PC-3 (cell line): ENCODE results near the gene MALL. TPM values are rescaled to one million over a fixed set of nuclear protein-coding genes. Genes with fewer than 3 reads are reported as not detected.

Experiments used
- ATAC-seq: fragments of 200-7000 bp; cut with Tn5 transposase; 2 replicates; pipeline ENCODE4 v1.9.1; 2020; ENCODE audit warnings: mild to moderate bottlenecking, moderate library complexity
- BruUV-seq: library from RNA; stranded (reverse); fragments of 400-500 nt; replicated peaks from 2 replicates; lab custom pipeline; 2021; lab: Mats Ljungman, UMichigan
- CTCF ChIA-PET: fragments of 300-600 bp; sonication (Branson Sonifier 250); formaldehyde crosslinking; loops from one replicate; lab custom pipeline; 2022; ENCODE audit warnings: antibody characterized with exemption; lab: Charles Lee
- POLR2A ChIA-PET: fragments of 300-600 bp; sonication (Branson Sonifier 250); formaldehyde crosslinking; loops from one replicate; lab custom pipeline; 2022; ENCODE audit warnings: antibody characterized with exemption; ENCODE audit not compliant: unreplicated experiment; lab: Charles Lee
- DNase-seq: peaks from one replicate; pipeline ENCODE4 v3.0.0-alpha.2; 2015
- H2AFZ ChIP-seq: fragments of 300-600 bp; sonication (generic); 2 replicates; pipeline ENCODE4 v1.6.0; 2016; ENCODE audit warnings: antibody characterized with exemption, low read length
- H3F3A ChIP-seq: fragments of 300-600 bp; sonication (generic); one replicate; pipeline ENCODE4 v1.6.0; 2017; ENCODE audit warnings: antibody characterized with exemption, low read length, control low read depth, mild to moderate bottlenecking; ENCODE audit not compliant: unreplicated experiment
- H3K27ac ChIP-seq: fragments of 300-600 bp; sonication (generic); 2 replicates; pipeline ENCODE4 v1.5.1; 2016; ENCODE audit warnings: mild to moderate bottlenecking, low read length
- H3K27me3 ChIP-seq: fragments of 300-600 bp; sonication (generic); 2 replicates; pipeline ENCODE4 v1.6.1; 2016; ENCODE audit warnings: low read length, mixed read lengths
- H3K36me3 ChIP-seq: fragments of 300-600 bp; sonication (generic); 2 replicates; pipeline ENCODE4 v1.6.1; 2016; ENCODE audit warnings: low read depth, mixed run types, low read length, mixed read lengths
- H3K4me1 ChIP-seq: fragments of 300-600 bp; sonication (generic); 2 replicates; pipeline ENCODE4 v1.5.1; 2016; ENCODE audit warnings: low read length; ENCODE audit not compliant: insufficient read depth
- H3K4me2 ChIP-seq: fragments of 300-600 bp; sonication (generic); 2 replicates; pipeline ENCODE4 v1.6.0; 2016; ENCODE audit warnings: low read length
- H3K4me3 ChIP-seq: fragments of 300-600 bp; sonication (generic); 2 replicates; pipeline ENCODE4 v1.5.1; 2016; ENCODE audit warnings: mild to moderate bottlenecking, low read length, mixed read lengths
- H3K79me2 ChIP-seq: fragments of 300-600 bp; sonication (generic); 2 replicates; pipeline ENCODE4 v1.6.1; 2017; ENCODE audit warnings: low read length, mixed read lengths
- H3K9ac ChIP-seq: fragments of 300-600 bp; sonication (generic); 2 replicates; pipeline ENCODE4 v1.6.0; 2016; ENCODE audit warnings: mild to moderate bottlenecking, low read length
- H3K9me2 ChIP-seq: fragments of 300-600 bp; sonication (generic); replicated peaks from 2 replicates; pipeline ENCODE4 v1.6.1; 2016; ENCODE audit warnings: mixed run types, low read length, mixed read lengths
- H3K9me3 ChIP-seq: fragments of 300-600 bp; sonication (generic); 2 replicates; pipeline ENCODE4 v1.6.1; 2016; ENCODE audit warnings: low read length, mixed read lengths
- H4K20me1 ChIP-seq: fragments of 300-600 bp; sonication (generic); 2 replicates; pipeline ENCODE4 v1.6.1; 2016; ENCODE audit warnings: low read length, mixed read lengths
- CTCF ChIP-seq: fragments of 300-600 bp; sonication (generic); conservative IDR thresholded peaks from 2 replicates; pipeline ENCODE4 v1.5.1; 2017; ENCODE audit warnings: antibody characterized with exemption, low read depth, mild to moderate bottlenecking, low read length
- EZH2 ChIP-seq: fragments of 300-600 bp; sonication (generic); IDR thresholded peaks from one replicate; pipeline ENCODE4 v1.6.1; 2017; ENCODE audit warnings: antibody characterized with exemption, mild to moderate bottlenecking, low read length; ENCODE audit not compliant: unreplicated experiment
- EZH2phosphoT487 ChIP-seq: fragments of 300-600 bp; sonication (generic); IDR thresholded peaks from 2 replicates; pipeline ENCODE4 v1.6.1; 2018; ENCODE audit warnings: mild to moderate bottlenecking, antibody characterized with exemption, low read length, borderline replicate concordance
- intact Hi-C: fragments of 100-400 bp; cut with micrococcal nuclease; formaldehyde crosslinking; loops from 2 replicates; pipeline ENCODE4 v1.9.0; 2023
- total RNA-seq: library from RNA; depleted of rRNA; stranded (reverse); fragments of >200 nt; gene quantifications from 2 replicates; pipeline ENCODE4 v1.2.3, GENCODE V29; 2014

The MALL gene
- total RNA-seq, 1 experiment from 2014 or later = 123 TPM

DNA sequence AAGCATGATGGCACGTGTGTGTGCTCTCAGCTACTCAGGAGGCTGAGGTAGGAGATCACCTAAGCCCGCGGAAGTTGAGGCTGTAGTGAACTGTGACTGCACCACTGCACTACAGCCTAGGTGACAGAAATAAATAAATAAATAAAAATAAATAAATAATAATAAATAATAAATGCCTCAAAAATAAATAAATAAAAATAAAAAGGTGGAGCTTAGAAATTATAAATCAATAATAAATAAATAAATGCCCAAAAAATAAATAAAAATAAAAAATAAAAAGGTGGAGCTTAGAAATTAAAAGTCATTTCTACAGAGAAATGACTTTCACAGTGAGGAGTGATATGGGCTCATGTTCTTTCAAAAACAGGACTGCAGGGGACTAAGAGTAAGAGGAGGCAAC, 6.0 kb upstream of the MALL start:
- peaks cover 4% of the 10 kb centered on the region for H3K4me1 ChIP-seq

DNA sequence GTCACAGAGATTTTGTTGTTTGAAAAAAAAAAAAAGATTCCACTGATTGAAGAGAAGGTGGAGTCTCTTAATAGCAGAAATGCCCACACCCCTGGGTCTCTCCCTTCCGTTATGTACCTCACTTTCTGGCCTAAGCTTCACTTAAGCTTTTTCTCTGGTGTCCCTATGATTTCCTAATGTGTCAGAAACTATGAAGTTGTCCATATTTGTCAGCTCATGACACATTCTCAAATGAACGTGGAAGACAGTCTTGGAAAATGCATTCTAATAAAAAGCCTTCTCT, 5.4 kb upstream of the MALL start:
- peaks cover 10% of the 10 kb centered on the region for H3K4me1 ChIP-seq
- no peak overlapping the region for H3K27ac ChIP-seq
- no peaks in the 10 kb centered on the region for H3F3A ChIP-seq
- H3K36me3 ChIP-seq = no peaks in the 10 kb centered on the region
- no peak for DNase-seq
- H3K27me3 ChIP-seq = no peaks in the 10 kb centered on the region
- no peak for ATAC-seq
- H4K20me1 ChIP-seq = no peaks in the 10 kb centered on the region
- no peak overlapping the region for H3K4me3 ChIP-seq
- ChIA-PET POLR2A (no interaction called here), CTCF (no interaction called here)
- H3K9me3 ChIP-seq = no peaks in the 10 kb centered on the region
- H3K79me2 ChIP-seq = peaks cover 4% of the 10 kb centered on the region
- intact Hi-C loops = no loop called here
- TF ChIP-seq EZH2 (no peak), EZH2phosphoT487 (no peak), CTCF (no peak)
- 0 out of 2 replicates have a peak, but pooled peaks cover 5% of the 10 kb centered on the region for H3K9me2 ChIP-seq
- H3K4me2 ChIP-seq = no peak overlapping the region
- no peak overlapping the region for H2AFZ ChIP-seq
- no peak overlapping the region for H3K9ac ChIP-seq
- BruUV-seq = no TSS peak

More for the DNA sequence above, 6.0 kb upstream of the MALL start:
- TF ChIP-seq EZH2 (no peak), CTCF (no peak), EZH2phosphoT487 (no peak)
- Histone ChIP-seq H3K36me3 (no peaks in the 10 kb centered on the region), H3F3A (no peaks in the 10 kb centered on the region), H3K27ac (no peak overlapping the region), H2AFZ (no peak overlapping the region), H3K9me2 (0 out of 2 replicates have a peak, but pooled peaks cover 5% of the 10 kb centered on the region), H3K9me3 (no peaks in the 10 kb centered on the region), H3K79me2 (no peaks in the 10 kb centered on the region), H3K4me2 (no peak overlapping the region), H3K4me3 (no peak overlapping the region), H3K9ac (no peak overlapping the region), H3K27me3 (no peaks in the 10 kb centered on the region), H4K20me1 (no peaks in the 10 kb centered on the region)
- no TSS peak for BruUV-seq
- DNase-seq (no peak), ATAC-seq (no peak)
- CTCF ChIA-PET = no interaction called here
- POLR2A ChIA-PET = no interaction called here
- intact Hi-C loops = no loop called here

DNA sequence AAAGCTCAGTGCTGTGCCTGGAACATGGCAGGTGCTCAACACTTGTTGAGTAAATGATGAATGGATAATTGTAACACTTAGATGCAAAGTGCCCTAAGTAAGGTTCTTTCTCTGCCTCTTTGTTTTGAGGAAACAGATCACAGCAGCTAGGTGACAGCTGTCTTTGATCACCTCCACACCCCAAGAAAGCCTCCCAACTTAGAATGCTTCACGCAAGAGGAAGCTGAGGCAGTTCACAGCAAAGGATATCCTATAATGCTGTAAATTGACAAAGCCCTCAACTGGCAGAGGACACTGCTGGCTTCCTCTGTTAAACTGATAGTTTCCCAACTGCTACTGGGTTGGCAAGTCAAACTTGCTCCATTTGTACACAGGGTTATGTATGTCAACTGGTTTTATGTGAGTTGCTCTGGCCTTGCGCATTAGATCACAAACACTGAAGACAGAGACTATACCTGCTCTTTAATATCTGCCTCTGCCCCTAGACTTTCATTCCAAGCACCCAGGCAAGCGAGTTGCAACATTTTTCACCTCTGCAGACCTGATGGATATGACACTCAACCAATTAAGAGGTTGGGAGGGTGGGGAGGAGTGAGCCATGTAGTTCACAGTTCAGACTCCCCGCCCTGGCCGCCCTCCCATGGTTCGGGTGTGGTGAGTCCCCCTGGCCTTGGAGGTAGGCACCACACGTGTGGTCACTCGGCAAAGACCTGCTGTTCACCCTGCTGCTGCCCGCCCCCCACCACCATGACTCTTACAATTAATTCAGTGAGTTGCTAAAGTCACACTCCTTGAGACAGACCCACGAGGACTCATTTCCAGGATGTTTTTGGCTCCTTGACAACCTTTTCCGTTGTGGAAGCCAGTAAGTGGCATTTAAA, 4.8 kb upstream of the MALL start:
- H3K4me3 ChIP-seq = no peak overlapping the region
- H3K4me1 ChIP-seq = peaks cover 12% of the 10 kb centered on the region
- intact Hi-C loops = no loop called here
- CTCF ChIA-PET = no interaction called here
- no peaks in the 10 kb centered on the region for H4K20me1 ChIP-seq
- H2AFZ ChIP-seq = no peak overlapping the region
- ATAC-seq (no peak), DNase-seq (no peak)
- peaks cover 10% of the 10 kb centered on the region for H3K79me2 ChIP-seq
- no peak overlapping the region for H3K4me2 ChIP-seq
- POLR2A ChIA-PET = no interaction called here
- no peaks in the 10 kb centered on the region for H3K9me3 ChIP-seq
- TF ChIP-seq EZH2phosphoT487 (no peak), CTCF (no peak), EZH2 (no peak)
- 0 out of 2 replicates have a peak, but pooled peaks cover 5% of the 10 kb centered on the region for H3K9me2 ChIP-seq
- no peak overlapping the region for H3K9ac ChIP-seq
- no peak overlapping the region for H3K27ac ChIP-seq
- no peaks in the 10 kb centered on the region for H3F3A ChIP-seq
- no peaks in the 10 kb centered on the region for H3K27me3 ChIP-seq
- BruUV-seq = no TSS peak
- no peaks in the 10 kb centered on the region for H3K36me3 ChIP-seq
